Neuronal stem cell (in vitro differentiated cells): Measurements from ENCODE around the gene MTERF1.

ENCODE experiments used
- DNase-seq: peaks from one replicate; pipeline ENCODE4 v3.0.0-alpha.2; 2013; ENCODE audit warnings: low spot score
- H2AFZ ChIP-seq: one replicate; pipeline ENCODE4 v1.6.1; 2013; ENCODE audit warnings: mild to moderate bottlenecking, low read length, inconsistent platforms
- H2AK5ac ChIP-seq: 2 replicates; pipeline ENCODE4 v1.6.1; 2013; ENCODE audit warnings: low read depth, mild to moderate bottlenecking, inconsistent platforms, low read length, moderate library complexity, mixed read lengths
- H2BK120ac ChIP-seq: 2 replicates; pipeline ENCODE4 v1.6.1; 2013; ENCODE audit warnings: low read depth, mild to moderate bottlenecking, inconsistent platforms, low read length, moderate library complexity, mixed read lengths
- H2BK12ac ChIP-seq: one replicate; pipeline ENCODE4 v1.6.1; 2013; ENCODE audit warnings: low read length, inconsistent platforms
- H2BK15ac ChIP-seq: 2 replicates; pipeline ENCODE4 v1.6.1; 2013; ENCODE audit warnings: mild to moderate bottlenecking, low read length, inconsistent platforms, mixed read lengths
- H2BK5ac ChIP-seq: one replicate; pipeline ENCODE4 v1.6.1; 2013; ENCODE audit warnings: inconsistent platforms, mild to moderate bottlenecking, low read length, moderate library complexity
- H3K14ac ChIP-seq: one replicate; pipeline ENCODE4 v1.6.1; 2013; ENCODE audit warnings: low read length, inconsistent platforms
- H3K18ac ChIP-seq: 2 replicates; pipeline ENCODE4 v1.6.1; 2013; ENCODE audit warnings: low read length, inconsistent platforms
- H3K23ac ChIP-seq: 2 replicates; pipeline ENCODE4 v1.6.1; 2013; ENCODE audit warnings: low read depth, mild to moderate bottlenecking, mixed read lengths, low read length, inconsistent platforms; ENCODE audit not compliant: poor library complexity
- H3K27ac ChIP-seq: replicated peaks from 3 replicates; pipeline ENCODE4 v1.5.1; 2013; ENCODE audit warnings: low read length, inconsistent platforms
- H3K27me3 ChIP-seq, 3 experiments: 2 replicates each; pipeline ENCODE4 v1.6.1; 2013; ENCODE audit warnings: low read length in 3 of 3, mild to moderate bottlenecking in 2 of 3, inconsistent platforms in 1 of 3, low read depth in 1 of 3, mixed read lengths in 1 of 3, moderate library complexity in 1 of 3; ENCODE audit not compliant: control insufficient read depth in 3 of 3, insufficient read depth in 3 of 3
- H3K36me3 ChIP-seq, 2 donors: replicated peaks in 1 of 2; 2 replicates each; pipeline ENCODE4 v1.6.1; 2013; ENCODE audit warnings: low read length in 2 of 2; ENCODE audit not compliant: control insufficient read depth in 2 of 2, insufficient read depth in 2 of 2
- H3K4ac ChIP-seq: 2 replicates; pipeline ENCODE4 v1.6.1; 2013; ENCODE audit warnings: inconsistent platforms, mild to moderate bottlenecking, low read length, moderate library complexity
- H3K4me1 ChIP-seq, 2 donors: 1 replicate in 1 of 2; 2 replicates in 1 of 2; pipeline ENCODE4 v1.6.1; 2013; ENCODE audit warnings: low read length in 2 of 2, low read depth in 1 of 2; ENCODE audit not compliant: control insufficient read depth in 2 of 2, insufficient read depth in 1 of 2
- H3K4me2 ChIP-seq: one replicate; pipeline ENCODE4 v1.6.1; 2013; ENCODE audit warnings: mild to moderate bottlenecking, low read length, inconsistent platforms; ENCODE audit not compliant: insufficient read depth, poor library complexity, severe bottlenecking
- H3K4me3 ChIP-seq, 2 donors: 2 replicates each; pipeline ENCODE4 v1.5.1; 2013; ENCODE audit warnings: low read length in 2 of 2, mild to moderate bottlenecking in 2 of 2, inconsistent platforms in 1 of 2, moderate library complexity in 1 of 2
- H3K79me1 ChIP-seq: one replicate; pipeline ENCODE4 v1.6.1; 2013; ENCODE audit warnings: low read depth, mild to moderate bottlenecking, inconsistent platforms, low read length, moderate library complexity
- H3K9ac ChIP-seq: one replicate; pipeline ENCODE4 v1.6.1; 2013; ENCODE audit warnings: mild to moderate bottlenecking, low read depth, low read length, inconsistent platforms; ENCODE audit not compliant: poor library complexity
- H3K9me3 ChIP-seq, 2 donors: replicated peaks in 1 of 2; 2 replicates each; pipeline versions ENCODE3 to v1.6.1; 2013; ENCODE audit warnings: low read length in 2 of 2, mild to moderate bottlenecking in 2 of 2, inconsistent platforms in 1 of 2, low read depth in 1 of 2, mixed read lengths in 1 of 2, moderate library complexity in 1 of 2; ENCODE audit not compliant: control insufficient read depth in 2 of 2, insufficient read depth in 1 of 2
- H4K8ac ChIP-seq: one replicate; pipeline ENCODE4 v1.6.1; 2013; ENCODE audit warnings: low read depth, mild to moderate bottlenecking, inconsistent platforms, low read length, moderate library complexity
- H4K91ac ChIP-seq: one replicate; pipeline ENCODE4 v1.6.1; 2013; ENCODE audit warnings: low read length, low read depth, mild to moderate bottlenecking, inconsistent platforms; ENCODE audit not compliant: poor library complexity
- WGBS, 2 donors: extraction: QIAGEN DNeasy Blood & Tissue Kit; methylation state at CpG; one replicate each; pipeline ENCODE4 v1.1.7; 2013; ENCODE audit warnings: missing lambda C conversion rate in 2 of 2, mixed read lengths in 1 of 2; ENCODE audit not compliant: insufficient read length in 2 of 2, insufficient replicate concordance in 1 of 2; ENCODE audit errors: extremely low coverage in 2 of 2; 5-methylcytosine and 5-hydroxymethylcytosine counted together

The MTERF1 gene

DNA sequence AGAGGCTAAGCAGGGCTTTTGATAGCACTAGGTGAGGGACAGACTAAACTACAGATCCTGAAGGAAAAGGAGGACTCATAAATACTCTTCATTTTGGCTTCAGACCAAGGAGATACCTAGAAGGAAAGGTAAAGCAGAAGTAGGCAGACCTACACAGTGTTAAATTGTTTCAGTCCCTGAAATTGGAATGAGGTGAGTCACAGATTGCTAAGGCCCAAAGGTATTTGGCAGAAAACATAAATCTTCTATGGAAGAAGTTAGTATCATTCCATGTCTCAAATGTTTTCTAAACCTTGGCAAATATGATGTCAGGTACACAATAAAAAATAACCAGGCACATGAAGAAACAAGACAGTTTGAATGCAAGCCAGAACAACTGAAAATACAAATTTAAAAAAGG is 30.0 kb downstream of the MTERF1 start:
- no peak overlapping the region for H2BK12ac ChIP-seq
- no peak overlapping the region for H4K91ac ChIP-seq
- H3K4ac ChIP-seq, result no peak overlapping the region
- DNase-seq, result no peak
- peaks cover 0 to 48% of the 10 kb centered on the region in 2 donors for H3K9me3 ChIP-seq
- no peak overlapping the region for H3K18ac ChIP-seq
- no peak overlapping the region for H2AK5ac ChIP-seq
- H2BK5ac ChIP-seq, result no peak overlapping the region
- no peak overlapping the region for H3K9ac ChIP-seq
- no peak overlapping the region for H3K27ac ChIP-seq
- no peak overlapping the region for H2AFZ ChIP-seq
- no peaks in the 10 kb centered on the region for H3K36me3 ChIP-seq
- H3K4me3 ChIP-seq, result no peak overlapping the region
- H3K14ac ChIP-seq, result no peak overlapping the region
- peaks cover 6 to 7% of the 10 kb centered on the region in 2 donors for H3K4me1 ChIP-seq
- H3K27me3 ChIP-seq, result no peaks in the 10 kb centered on the region
- H3K4me2 ChIP-seq, result no peak overlapping the region
- no peak overlapping the region for H3K23ac ChIP-seq
- H2BK120ac ChIP-seq, result no peak overlapping the region
- H4K8ac ChIP-seq, result no peak overlapping the region
- H3K79me1 ChIP-seq, result no peaks in the 10 kb centered on the region
- no peak overlapping the region for H2BK15ac ChIP-seq

DNA sequence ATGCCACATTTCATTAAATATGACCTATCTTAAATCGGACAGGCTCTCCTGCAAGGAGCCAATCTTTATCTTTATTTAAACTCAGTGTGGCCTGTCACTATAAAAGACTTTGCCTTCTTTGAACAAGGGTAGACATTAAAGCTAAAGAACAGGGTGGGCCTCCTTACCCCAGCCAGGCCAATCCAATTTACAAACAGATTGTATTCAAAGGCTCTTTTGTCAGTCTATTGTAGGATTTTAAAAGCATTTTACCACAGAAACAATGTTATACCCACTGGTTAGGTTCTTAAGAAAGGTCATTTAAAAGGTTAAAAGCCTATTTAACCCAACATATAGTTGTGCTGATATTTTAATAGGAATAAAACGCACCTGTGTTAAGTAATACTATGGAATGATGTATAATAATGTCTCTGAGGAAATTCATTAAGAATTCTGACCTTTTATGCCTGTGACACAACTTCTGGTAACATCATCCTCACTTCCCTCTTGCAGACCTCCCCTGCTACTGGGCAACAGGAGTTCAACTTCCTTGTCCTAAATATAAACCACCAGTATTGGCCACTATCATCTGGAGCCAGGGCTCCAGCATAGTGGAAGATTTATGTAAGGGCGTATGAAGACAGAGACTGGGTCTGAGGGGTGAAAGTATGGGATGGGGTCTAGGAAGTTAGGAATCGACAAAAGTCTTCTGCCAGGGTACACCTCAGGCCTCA is 32.5 kb downstream of the MTERF1 start:
- Histone ChIP-seq H2AK5ac (no peak overlapping the region), H3K79me1 (no peaks in the 10 kb centered on the region), H3K23ac (no peak overlapping the region), H3K18ac (no peak overlapping the region), H4K8ac (no peak overlapping the region), H4K91ac (no peak overlapping the region), H3K9ac (no peak overlapping the region), H3K14ac (no peak overlapping the region), H2BK120ac (no peak overlapping the region), H3K4me2 (no peak overlapping the region), H3K36me3 (no peaks in the 10 kb centered on the region), H2AFZ (no peak overlapping the region), H3K9me3 (peaks cover 3 to 36% of the 10 kb centered on the region in 2 donors), H3K27ac (no peak overlapping the region), H3K4me1 (peaks cover 6 to 7% of the 10 kb centered on the region in 2 donors), H2BK5ac (no peak overlapping the region), H2BK12ac (no peak overlapping the region), H3K27me3 (no peaks in the 10 kb centered on the region), H3K4ac (no peak overlapping the region), H2BK15ac (no peak overlapping the region), H3K4me3 (no peak overlapping the region)
- no CpG with 5 or more reads among the region's 4 CpGs for WGBS, 2 donors
- DNase-seq, result no peak

DNA sequence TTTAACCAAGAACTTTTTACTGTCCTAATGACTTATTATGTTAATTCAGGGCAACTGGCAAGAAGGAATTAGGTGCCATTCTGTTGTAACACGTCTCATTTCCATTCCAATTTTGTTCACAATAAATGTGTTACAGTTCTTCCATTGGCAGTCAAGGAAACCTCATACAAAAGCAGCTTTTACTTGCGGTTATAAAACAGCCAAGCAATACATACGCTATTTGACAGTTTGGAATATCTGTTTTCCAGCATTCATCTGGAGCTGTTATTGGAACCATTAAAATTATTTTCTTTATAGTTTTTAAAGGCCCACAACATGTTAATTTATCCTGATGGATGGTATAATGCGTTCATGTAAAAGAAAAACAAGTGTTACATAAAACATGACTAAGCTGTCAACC is 33.3 kb downstream of the MTERF1 start:
- Histone ChIP-seq H3K9ac (no peak overlapping the region), H2BK120ac (no peak overlapping the region), H2BK12ac (no peak overlapping the region), H2BK15ac (no peak overlapping the region), H2AK5ac (no peak overlapping the region), H4K8ac (no peak overlapping the region), H2BK5ac (no peak overlapping the region), H3K14ac (no peak overlapping the region), H3K4ac (no peak overlapping the region), H3K18ac (no peak overlapping the region), H3K23ac (no peak overlapping the region), H3K27me3 (no peaks in the 10 kb centered on the region), H3K27ac (no peak overlapping the region), H2AFZ (no peak overlapping the region), H3K9me3 (peaks cover 4 to 36% of the 10 kb centered on the region in 2 donors), H3K4me2 (no peak overlapping the region), H4K91ac (no peak overlapping the region), H3K4me3 (no peak overlapping the region), H3K4me1 (peaks cover 6 to 7% of the 10 kb centered on the region in 2 donors), H3K36me3 (no peaks in the 10 kb centered on the region), H3K79me1 (no peaks in the 10 kb centered on the region)
- no CpG with 5 or more reads among the region's 4 CpGs for WGBS, 2 donors
- DNase-seq, result no peak

DNA sequence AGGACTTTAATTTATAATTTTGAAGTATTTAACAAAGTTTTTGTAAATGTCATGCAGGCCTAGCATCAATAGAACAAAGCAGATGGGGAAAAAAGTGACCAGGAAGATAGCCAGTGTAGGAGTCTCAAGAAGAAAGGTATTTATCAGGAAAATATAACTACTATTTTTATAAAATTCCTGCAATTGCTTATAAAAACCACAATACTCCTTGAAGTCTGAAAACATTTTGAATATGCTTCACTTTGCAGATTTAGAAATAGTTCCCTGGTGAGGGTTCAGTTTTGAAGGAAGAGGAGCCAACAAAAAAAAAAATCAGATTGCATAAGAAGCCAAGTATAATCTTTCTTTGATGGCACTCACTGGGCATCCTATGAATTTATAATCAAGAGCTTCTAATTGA is 34.1 kb downstream of the MTERF1 start:
- Histone ChIP-seq H4K8ac (no peak overlapping the region), H3K36me3 (no peaks in the 10 kb centered on the region), H2AK5ac (no peak overlapping the region)

More for the DNA sequence above, 34.1 kb downstream of the MTERF1 start:
- Histone ChIP-seq H3K14ac (no peak overlapping the region), H3K9ac (no peak overlapping the region), H2BK12ac (no peak overlapping the region), H3K18ac (no peak overlapping the region), H3K4ac (no peak overlapping the region), H3K27me3 (no peaks in the 10 kb centered on the region), H3K23ac (no peak overlapping the region), H3K4me1 (peaks cover 6 to 7% of the 10 kb centered on the region in 2 donors), H2BK15ac (no peak overlapping the region), H3K4me2 (no peak overlapping the region), H2BK5ac (no peak overlapping the region), H3K79me1 (no peaks in the 10 kb centered on the region), H2BK120ac (no peak overlapping the region), H3K9me3 (peaks cover 5 to 35% of the 10 kb centered on the region in 2 donors), H4K91ac (no peak overlapping the region), H3K27ac (no peak overlapping the region), H2AFZ (no peak overlapping the region), H3K4me3 (no peak overlapping the region)
- DNase-seq, result no peak
